ENCODE data around the gene TPST2. TPM values are rescaled to one million over a fixed set of nuclear protein-coding genes. Genes with fewer than 3 reads are reported as not detected.

The TPST2 gene
- total RNA-seq, 2 donors from 2014 or later = 37.7 to 82.3 TPM

GRCh38 chr22:26542831-26543230, 47.1 kb downstream of the TPST2 start:
- no peak overlapping the region for H3K27ac ChIP-seq
- TF ChIP-seq CTCF (IDR thresholded peaks at IDR 0.05) = no peak
- peaks cover 9% of the 10 kb centered on the region for H3K36me3 ChIP-seq
- ATAC-seq (ENCODE audit: insufficient number of reproducible peaks, low FRiP score, low read depth) (no peak), DNase-seq (ENCODE audit: low spot score) (no peak)
- no peaks in the 10 kb centered on the region for H3K9me3 ChIP-seq
- H3K27me3 ChIP-seq (replicated peaks; ENCODE audit: insufficient read depth) = no peaks in the 10 kb centered on the region
- no peak overlapping the region for H3K4me3 ChIP-seq
- H3K4me1 ChIP-seq (ENCODE audit: control insufficient read depth in 1 of 2, low read depth in 2 of 2) = no peaks in the 10 kb centered on the region

GRCh38 chr22:26541167-26541819, 48.6 kb downstream of the TPST2 start:
- H3K4me3 ChIP-seq = no peak overlapping the region
- ATAC-seq (ENCODE audit: insufficient number of reproducible peaks, low FRiP score, low read depth) = no peak
- no peak for TF ChIP-seq CTCF (IDR thresholded peaks at IDR 0.05)
- H3K27me3 ChIP-seq (replicated peaks; ENCODE audit: insufficient read depth) = no peaks in the 10 kb centered on the region
- H3K36me3 ChIP-seq = peaks cover 13% of the 10 kb centered on the region
- no peaks in the 10 kb centered on the region for H3K9me3 ChIP-seq
- no peak overlapping the region for H3K27ac ChIP-seq
- no peak for DNase-seq (ENCODE audit: low spot score)
- no peaks in the 10 kb centered on the region for H3K4me1 ChIP-seq (ENCODE audit: control insufficient read depth in 1 of 2, low read depth in 2 of 2)

- Histone ChIP-seq H3K4me1 (ENCODE audit: control insufficient read depth in 1 of 2, low read depth in 2 of 2) (no peaks in the 10 kb centered on the region), H3K27me3 (replicated peaks; ENCODE audit: insufficient read depth) (no peaks in the 10 kb centered on the region), H3K4me3 (no peak overlapping the region), H3K9me3 (no peaks in the 10 kb centered on the region), H3K27ac (no peak overlapping the region), H3K36me3 (peaks cover 13% of the 10 kb centered on the region)
- TF ChIP-seq CTCF (IDR thresholded peaks at IDR 0.05) = no peak
- ATAC-seq (ENCODE audit: insufficient number of reproducible peaks, low FRiP score, low read depth) (no peak), DNase-seq (ENCODE audit: low spot score) (no peak)
These were observed 49.8 kb downstream of the TPST2 start for GRCh38 chr22:26540119-26540518.

- H3K27ac ChIP-seq = no peak overlapping the region
- H3K9me3 ChIP-seq = no peaks in the 10 kb centered on the region
- H3K4me3 ChIP-seq = no peak overlapping the region
- TF ChIP-seq CTCF (IDR thresholded peaks at IDR 0.05) = no peak
- no peak for DNase-seq (ENCODE audit: low spot score)
- no peaks in the 10 kb centered on the region for H3K4me1 ChIP-seq (ENCODE audit: control insufficient read depth in 1 of 2, low read depth in 2 of 2)
- ATAC-seq (ENCODE audit: insufficient number of reproducible peaks, low FRiP score, low read depth) = no peak
- peaks cover 17% of the 10 kb centered on the region for H3K36me3 ChIP-seq
- H3K27me3 ChIP-seq (replicated peaks; ENCODE audit: insufficient read depth) = no peaks in the 10 kb centered on the region
These were observed 53.2 kb downstream of the TPST2 start for GRCh38 chr22:26536762-26537134.

DNA sequence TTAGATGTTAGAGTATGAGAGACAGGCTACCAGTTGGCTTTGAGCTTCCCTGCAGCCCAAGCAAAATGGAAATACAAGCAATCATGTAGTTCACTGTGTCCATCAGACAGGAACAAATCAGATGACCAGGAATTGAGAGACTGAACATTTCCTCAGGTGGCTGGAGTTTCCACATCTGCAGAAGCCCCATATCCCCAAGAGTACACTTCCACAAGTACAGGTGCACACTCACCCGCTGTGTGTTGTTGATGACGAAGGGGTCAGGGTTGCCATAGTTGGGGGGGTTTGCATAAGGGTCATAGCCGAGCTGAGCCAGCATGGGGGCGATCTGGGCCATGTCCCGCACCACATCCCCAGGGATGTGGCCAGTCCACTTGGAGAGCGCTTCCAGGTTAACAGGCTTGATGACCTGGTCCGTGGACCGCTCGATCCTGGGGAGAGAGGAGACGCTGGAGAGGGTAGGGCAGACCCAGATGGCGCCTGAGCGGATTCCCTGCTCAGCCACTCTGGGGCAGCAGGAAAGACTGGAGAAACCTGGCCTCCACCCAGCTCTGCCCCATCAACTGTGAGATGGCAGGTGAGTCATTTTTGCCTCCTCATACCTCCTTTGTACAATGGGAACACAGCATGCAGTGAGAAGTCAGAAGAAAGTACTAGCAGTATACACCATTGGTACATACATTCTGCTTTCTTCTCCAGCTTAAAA, 53.7 kb downstream of the TPST2 start:
- no peak for DNase-seq (ENCODE audit: low spot score)
- no peak for ATAC-seq (ENCODE audit: insufficient number of reproducible peaks, low FRiP score, low read depth)
- H3K27me3 ChIP-seq (replicated peaks; ENCODE audit: insufficient read depth) = no peaks in the 10 kb centered on the region
- H3K4me1 ChIP-seq (ENCODE audit: control insufficient read depth in 1 of 2, low read depth in 2 of 2) = no peaks in the 10 kb centered on the region
- peaks cover 14% of the 10 kb centered on the region for H3K36me3 ChIP-seq
- no peak overlapping the region for H3K4me3 ChIP-seq
- H3K27ac ChIP-seq = no peak overlapping the region
- no peaks in the 10 kb centered on the region for H3K9me3 ChIP-seq
- no peak for TF ChIP-seq CTCF (IDR thresholded peaks at IDR 0.05)

All from thoracic aorta (tissue), 2 donors.